ENCODE measurements around the gene NDST4.

Gene NDST4
- long read RNA-seq: 0 reads

- TF ChIP-seq SPI1 (IDR thresholded peaks at IDR 0.05; ENCODE audit: borderline replicate concordance, low read depth): no peak
- TF ChIP-seq CTCF (IDR thresholded peaks at IDR 0.05; ENCODE audit: insufficient read depth, low read length): no peak
- no peak for TF ChIP-seq REST (IDR thresholded peaks at IDR 0.05; ENCODE audit: insufficient replicate concordance, low read depth)
- no peak for TF ChIP-seq POLR2AphosphoS5 (IDR thresholded peaks at IDR 0.05; ENCODE audit: low read depth)
- TF ChIP-seq GABPA (IDR thresholded peaks at IDR 0.05; ENCODE audit: low read depth): no peak
- no peak within 1 kb of the TSS for H3K4me3 ChIP-seq (replicated peaks; ENCODE audit: insufficient read depth, low read length)
- no peak for DNase-seq (ENCODE audit: low read depth in 1 of 2, low spot score in 1 of 2)
- H3K27ac ChIP-seq (replicated peaks): no peak within 1 kb of the TSS
- no peaks in the 10 kb centered on the region for H3K27me3 ChIP-seq (ENCODE audit: insufficient read depth, poor library complexity, severe bottlenecking)
Measured at GRCh38 chr4:115113506-115114106, at the start of gene NDST4. NDST4 (minus strand) TSS chr4:115113620; CDS start chr4:115077036, 36,584 bp downstream.

- no peak for DNase-seq (ENCODE audit: low read depth in 1 of 2, low spot score in 1 of 2)
- TF ChIP-seq REST (IDR thresholded peaks at IDR 0.05; ENCODE audit: insufficient replicate concordance, low read depth) (no peak), SPI1 (IDR thresholded peaks at IDR 0.05; ENCODE audit: borderline replicate concordance, low read depth) (no peak), GABPA (IDR thresholded peaks at IDR 0.05; ENCODE audit: low read depth) (no peak), CTCF (IDR thresholded peaks at IDR 0.05; ENCODE audit: insufficient read depth, low read length) (no peak), POLR2AphosphoS5 (IDR thresholded peaks at IDR 0.05; ENCODE audit: low read depth) (no peak)
- Histone ChIP-seq H3K27me3 (ENCODE audit: insufficient read depth, poor library complexity, severe bottlenecking) (no peaks in the 10 kb centered on the region), H3K4me3 (replicated peaks; ENCODE audit: insufficient read depth, low read length) (no peak overlapping the region), H3K27ac (replicated peaks) (no peak overlapping the region)
Measured at GRCh38 chr4:115159141-115159540, 45.7 kb upstream of the NDST4 start.

DNA sequence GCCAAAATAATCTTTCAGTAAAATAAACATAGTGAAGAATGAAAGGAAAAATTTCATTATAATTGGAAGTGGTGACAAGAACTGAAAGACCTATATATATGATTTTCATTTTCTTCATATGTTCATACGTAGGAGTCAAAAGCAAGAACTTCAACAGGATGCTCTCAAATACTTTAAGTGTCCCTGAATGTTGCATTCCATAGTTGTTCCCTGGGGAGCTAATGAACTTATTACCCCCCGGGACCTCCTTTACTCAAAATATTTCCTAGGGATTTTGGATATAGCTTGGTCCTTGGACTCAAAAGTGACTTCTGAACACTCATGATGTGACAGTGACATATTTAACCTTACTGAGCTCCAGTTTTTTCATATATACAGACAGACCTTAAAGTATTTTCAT lies 44.9 kb upstream of the NDST4 start:
- no peaks in the 10 kb centered on the region for H3K27me3 ChIP-seq (ENCODE audit: insufficient read depth, poor library complexity, severe bottlenecking)
- no peak overlapping the region for H3K27ac ChIP-seq (replicated peaks)
- DNase-seq (ENCODE audit: low read depth in 1 of 2, low spot score in 1 of 2): no peak
- TF ChIP-seq REST (IDR thresholded peaks at IDR 0.05; ENCODE audit: insufficient replicate concordance, low read depth) (no peak), GABPA (IDR thresholded peaks at IDR 0.05; ENCODE audit: low read depth) (no peak), CTCF (IDR thresholded peaks at IDR 0.05; ENCODE audit: insufficient read depth, low read length) (no peak), POLR2AphosphoS5 (IDR thresholded peaks at IDR 0.05; ENCODE audit: low read depth) (no peak), SPI1 (IDR thresholded peaks at IDR 0.05; ENCODE audit: borderline replicate concordance, low read depth) (no peak)
- H3K4me3 ChIP-seq (replicated peaks; ENCODE audit: insufficient read depth, low read length): no peak overlapping the region
